Measurements from ENCODE around the gene GIPC2. TPM values are rescaled to one million over a fixed set of nuclear protein-coding genes. Genes with fewer than 3 reads are reported as not detected.

Gene GIPC2
- total and polyA plus RNA-seq, 9 of the 15 experiments (the other 6 are each of a cell fraction or from before 2014, with no cell fraction given) = 0.01 to 0.05 (median 0.04) TPM; not detected in 3

DNA sequence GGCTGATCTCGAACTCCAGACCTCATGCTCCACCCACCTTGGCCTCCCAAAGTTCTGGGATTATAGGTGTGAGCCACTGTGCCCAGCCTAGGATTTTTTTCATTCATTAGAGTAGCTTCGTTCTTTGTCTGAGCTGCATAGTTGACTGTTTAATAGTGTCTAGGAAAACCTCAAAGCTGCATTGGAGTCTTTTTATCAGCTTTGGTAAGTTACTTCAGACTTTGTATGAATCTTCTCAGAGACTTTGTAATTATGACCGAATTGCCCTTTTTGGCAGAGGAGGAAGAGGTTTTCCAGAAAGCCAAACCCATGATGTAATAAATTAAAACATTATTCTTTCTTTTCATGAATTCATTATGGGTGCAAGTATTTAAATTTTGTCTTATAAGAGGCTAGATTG, 35.9 kb upstream of the GIPC2 start:
- CTCF ChIA-PET (ENCODE audit: low intra/inter-chr PET ratio) = no interaction called here
- FAIRE-seq = no peak
- peaks cover 91% of the 10 kb centered on the region for H3K79me2 ChIP-seq (ENCODE audit: control insufficient read depth, insufficient read depth, low read length)
- no peak overlapping the region for H3K27ac ChIP-seq (ENCODE audit: extremely low read depth, low read depth, low read length)
- H2AFZ ChIP-seq (ENCODE audit: low read depth, low read length) = no peak overlapping the region
- peaks cover 19% of the 10 kb centered on the region for H3K36me3 ChIP-seq (ENCODE audit: control insufficient read depth, insufficient read depth, low read length)
- peaks cover 0 to 3% of the 10 kb centered on the region in 2 experiments; a peak in 1 of 5 replicates for H3K4me1 ChIP-seq (replicated peaks in 1 of 2; ENCODE audit: control insufficient read depth in 2 of 2, insufficient read depth in 2 of 2, low read length in 2 of 2)
- DNase-seq (ENCODE audit: extremely low read depth in 1 of 4, low spot score in 3 of 4) = peak in 1 of 4 experiments; percentile 25
- H3K9ac ChIP-seq (ENCODE audit: insufficient read depth in 1 of 2, low read depth in 2 of 2, low read length in 2 of 2) = peak overlapping the region; percentile 19 to 24; a peak in 2 of 4 replicates
- peak overlapping the region; percentile 15 for H3K4me3 ChIP-seq
- 15% methylated on average over 3 of the region's 3 CpGs for WGBS (ENCODE audit: insufficient coverage, low coverage, missing lambda C conversion rate)
- no peaks in the 10 kb centered on the region for H3K9me3 ChIP-seq (replicated peaks; ENCODE audit: control insufficient read depth, insufficient read depth, low read depth, low read length)
- peak overlapping the region; percentile 64 for H3K4me2 ChIP-seq (ENCODE audit: insufficient read depth, low read length)
- no peaks in the 10 kb centered on the region for H3K9me1 ChIP-seq (ENCODE audit: control insufficient read depth, insufficient read depth, low read length)
- in situ Hi-C loops (cut with MboI) = loop anchor here (10.0 kb wide), 1 partner anchor 105 kb away; no protein-coding TSS in a partner anchor
- BruUV-seq (replicated peaks) = no TSS peak
- TF ChIP-seq CC2D1A (IDR thresholded peaks at IDR 0.05) (0 out of 2 replicates have a peak, but pooled peaks have one; percentile 19), PRPF4 (IDR thresholded peaks at IDR 0.05; ENCODE audit: insufficient read depth, low read depth, low read length, poor library complexity, severe bottlenecking) (no peak), U2AF1 (optimal IDR thresholded peaks at IDR 0.05; ENCODE audit: low read depth, low read length) (no peak), HNRNPL (IDR thresholded peaks at IDR 0.05; ENCODE audit: low read depth, low read length) (no peak), HDAC1 (IDR thresholded peaks at IDR 0.05) (0 out of 4 replicates have a peak, but pooled peaks of 1 of the 2 experiments have one; percentile 33)
- no peaks in the 10 kb centered on the region for H3K27me3 ChIP-seq (ENCODE audit: control insufficient read depth in 2 of 2, insufficient read depth in 2 of 2, low read length in 2 of 2)
- intact Hi-C loops (cut with micrococcal nuclease) = loop anchor here (5.0 kb wide), 1 partner anchor 253 kb away; the partner anchor contains the start of gene USP33
- ATAC-seq = peak; percentile 4
- POLR2A ChIA-PET = interaction anchor here (1.0 to 2.3 kb wide), 3 partner anchors 13 to 42 kb away, joined by 3 to 10 read pairs (median 3); no protein-coding TSS in a partner anchor
- H4K20me1 ChIP-seq (replicated peaks; ENCODE audit: control insufficient read depth, insufficient read depth, low read length) = peaks cover 3% of the 10 kb centered on the region; the same call in 1 of the 2 replicates

DNA sequence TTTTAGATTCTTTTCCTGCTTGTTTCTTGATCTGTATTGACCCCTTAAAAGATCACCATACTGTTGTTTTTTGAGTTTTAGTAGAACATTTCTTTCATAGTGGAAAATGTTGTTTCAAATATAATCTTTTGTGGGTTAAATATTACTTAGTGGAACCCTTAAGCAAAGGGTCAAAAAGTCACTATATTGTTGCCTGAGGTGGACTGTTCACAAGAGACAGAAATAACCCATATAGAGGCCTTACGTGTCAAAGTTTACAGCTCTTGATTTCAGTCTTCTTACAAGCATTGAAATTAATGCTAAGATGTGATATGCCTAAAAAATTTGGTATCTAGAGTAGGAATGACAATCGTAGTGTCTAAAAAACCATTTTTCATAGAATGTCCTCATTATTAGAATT, 34.7 kb upstream of the GIPC2 start:
- Histone ChIP-seq H3K79me2 (ENCODE audit: control insufficient read depth, insufficient read depth, low read length) (peaks cover 86% of the 10 kb centered on the region), H3K36me3 (ENCODE audit: control insufficient read depth, insufficient read depth, low read length) (peaks cover 29% of the 10 kb centered on the region), H3K9ac (ENCODE audit: insufficient read depth in 1 of 2, low read depth in 2 of 2, low read length in 2 of 2) (no peak overlapping the region), H3K9me3 (replicated peaks; ENCODE audit: control insufficient read depth, insufficient read depth, low read depth, low read length) (no peaks in the 10 kb centered on the region), H4K20me1 (replicated peaks; ENCODE audit: control insufficient read depth, insufficient read depth, low read length) (peaks cover 3% of the 10 kb centered on the region; the same call in 1 of the 2 replicates), H3K9me1 (ENCODE audit: control insufficient read depth, insufficient read depth, low read length) (no peaks in the 10 kb centered on the region), H3K4me1 (replicated peaks in 1 of 2; ENCODE audit: control insufficient read depth in 2 of 2, insufficient read depth in 2 of 2, low read length in 2 of 2) (peaks cover 0 to 3% of the 10 kb centered on the region in 2 experiments; a peak in 1 of 5 replicates), H2AFZ (ENCODE audit: low read depth, low read length) (no peak overlapping the region), H3K4me3 (no peak overlapping the region), H3K27ac (ENCODE audit: extremely low read depth, low read depth, low read length) (no peak overlapping the region), H3K27me3 (ENCODE audit: control insufficient read depth in 2 of 2, insufficient read depth in 2 of 2, low read length in 2 of 2) (no peaks in the 10 kb centered on the region), H3K4me2 (ENCODE audit: insufficient read depth, low read length) (no peak overlapping the region)
- ChIA-PET POLR2A (interaction anchor here (1.3 to 2.3 kb wide), 2 partner anchors 15 to 22 kb away, joined by 4 to 10 read pairs; no protein-coding TSS in a partner anchor), CTCF (ENCODE audit: low intra/inter-chr PET ratio) (no interaction called here)
- 62% methylated on average over 2 of the region's 2 CpGs for WGBS (ENCODE audit: insufficient coverage, low coverage, missing lambda C conversion rate)
- in situ Hi-C loops (cut with MboI) (no loop called here), intact Hi-C loops (cut with micrococcal nuclease) (no loop called here)
- no TSS peak for BruUV-seq (replicated peaks)
- DNase-seq (ENCODE audit: extremely low read depth in 1 of 4, low spot score in 3 of 4) (no peak), FAIRE-seq (no peak), ATAC-seq (no peak)
- TF ChIP-seq ZNF584 (CRISPR knock-in tag; IDR thresholded peaks at IDR 0.05; ENCODE audit: low read depth) (no peak), SRSF9 (IDR thresholded peaks at IDR 0.05; ENCODE audit: borderline replicate concordance, low read depth, low read length) (no peak), BCOR (IDR thresholded peaks at IDR 0.05) (no peak), PRMT5 (CRISPR knock-in tag; IDR thresholded peaks at IDR 0.05) (no peak)
- TF ChIP-seq, protein P1, sequence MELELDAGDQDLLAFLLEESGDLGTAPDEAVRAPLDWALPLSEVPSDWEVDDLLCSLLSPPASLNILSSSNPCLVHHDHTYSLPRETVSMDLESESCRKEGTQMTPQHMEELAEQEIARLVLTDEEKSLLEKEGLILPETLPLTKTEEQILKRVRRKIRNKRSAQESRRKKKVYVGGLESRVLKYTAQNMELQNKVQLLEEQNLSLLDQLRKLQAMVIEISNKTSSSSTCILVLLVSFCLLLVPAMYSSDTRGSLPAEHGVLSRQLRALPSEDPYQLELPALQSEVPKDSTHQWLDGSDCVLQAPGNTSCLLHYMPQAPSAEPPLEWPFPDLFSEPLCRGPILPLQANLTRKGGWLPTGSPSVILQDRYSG (tag; conservative IDR thresholded peaks at IDR 0.05; ENCODE audit: low read depth) = no peak

Measured in K562 (cell line).